ENCODE data around the gene SLCO2A1. TPM values are rescaled to one million over a fixed set of nuclear protein-coding genes. Genes with fewer than 3 reads are reported as not detected.
A peak's percentile ranks its signal among the peaks of the same experiment; 100 is the strongest.

The SLCO2A1 gene
- total RNA-seq, 2 donors from 2014 or later, result 7.0 to 17.5 TPM

GRCh38 chr3:134039161-134039862 is 9.6 kb upstream of the SLCO2A1 start:
- no peak overlapping the region for H3K27ac ChIP-seq
- intact Hi-C loops (cut with DNase I), result no loop called here
- no peak for DNase-seq

GRCh38 chr3:134038716-134039115 is 9.0 kb upstream of the SLCO2A1 start:
- intact Hi-C loops (cut with DNase I), result no loop called here
- H3K4me1 ChIP-seq, result no peaks in the 10 kb centered on the region
- H3K27ac ChIP-seq, result no peak overlapping the region
- no peak for TF ChIP-seq POLR2A (IDR thresholded peaks at IDR 0.05)
- no peak for TF ChIP-seq CTCF (IDR thresholded peaks at IDR 0.05)
- H3K4me3 ChIP-seq, result no peak overlapping the region
- H3K27me3 ChIP-seq, result no peaks in the 10 kb centered on the region
- ATAC-seq, result no peak
- 77 to 83% methylated on average over 8 of the region's 8 CpGs for WGBS, 2 donors
- peaks cover 0 to 4% (median 0%) of the 10 kb centered on the region in 3 donors for H3K9me3 ChIP-seq
- DNase-seq, result no peak
- no peaks in the 10 kb centered on the region for H3K36me3 ChIP-seq (replicated peaks in 1 of 2; ENCODE audit: insufficient read depth in 1 of 2, low read depth in 2 of 2)

More at GRCh38 chr3:134039161-134039862, 9.6 kb upstream of the SLCO2A1 start:
- Histone ChIP-seq H3K36me3 (replicated peaks in 1 of 2; ENCODE audit: insufficient read depth in 1 of 2, low read depth in 2 of 2) (no peaks in the 10 kb centered on the region), H3K27me3 (no peaks in the 10 kb centered on the region), H3K4me3 (no peak overlapping the region), H3K9me3 (peaks cover 0 to 4% (median 0%) of the 10 kb centered on the region in 3 donors), H3K4me1 (no peaks in the 10 kb centered on the region)
- WGBS, 2 donors, result 75 to 86% methylated on average over 5 to 8 of the region's 8 CpGs
- peak; percentile 24 for ATAC-seq
- TF ChIP-seq CTCF (IDR thresholded peaks at IDR 0.05) (peak in 1 of 7 experiments; percentile 14), POLR2A (IDR thresholded peaks at IDR 0.05) (no peak)

- Histone ChIP-seq H3K36me3 (replicated peaks in 1 of 2; ENCODE audit: insufficient read depth in 1 of 2, low read depth in 2 of 2) (no peaks in the 10 kb centered on the region), H3K4me3 (no peak overlapping the region), H3K27ac (no peak overlapping the region), H3K9me3 (peaks cover 0 to 2% (median 0%) of the 10 kb centered on the region in 3 donors), H3K4me1 (no peaks in the 10 kb centered on the region), H3K27me3 (no peaks in the 10 kb centered on the region)
- DNase-seq (no peak), ATAC-seq (no peak)
- WGBS, 2 donors, result 71 to 77% methylated on average over 8 to 10 of the region's 10 CpGs
- TF ChIP-seq POLR2A (IDR thresholded peaks at IDR 0.05), result no peak
- TF ChIP-seq CTCF (IDR thresholded peaks at IDR 0.05), result no peak
- intact Hi-C loops (cut with DNase I), result no loop called here
Observed at GRCh38 chr3:134038071-134038491, 8.4 kb upstream of the SLCO2A1 start.

GRCh38 chr3:134037168-134037567 is 7.4 kb upstream of the SLCO2A1 start:
- no peaks in the 10 kb centered on the region for H3K9me3 ChIP-seq
- no peak for DNase-seq
- H3K4me3 ChIP-seq, result no peak overlapping the region
- no peaks in the 10 kb centered on the region for H3K27me3 ChIP-seq
- 78 to 92% methylated on average over 2 to 5 of the region's 5 CpGs for WGBS, 2 donors
- intact Hi-C loops (cut with DNase I), result no loop called here
- TF ChIP-seq POLR2A (IDR thresholded peaks at IDR 0.05), result no peak
- no peak for TF ChIP-seq CTCF (IDR thresholded peaks at IDR 0.05)
- no peaks in the 10 kb centered on the region for H3K4me1 ChIP-seq
- ATAC-seq, result no peak
- H3K27ac ChIP-seq, result no peak overlapping the region
- H3K36me3 ChIP-seq (replicated peaks in 1 of 2; ENCODE audit: insufficient read depth in 1 of 2, low read depth in 2 of 2), result no peaks in the 10 kb centered on the region

GRCh38 chr3:134036291-134036690 is 6.6 kb upstream of the SLCO2A1 start:
- no peaks in the 10 kb centered on the region for H3K9me3 ChIP-seq
- ATAC-seq (no peak), DNase-seq (no peak)
- H3K27ac ChIP-seq, result no peak overlapping the region
- H3K27me3 ChIP-seq, result no peaks in the 10 kb centered on the region
- H3K36me3 ChIP-seq (replicated peaks in 1 of 2; ENCODE audit: insufficient read depth in 1 of 2, low read depth in 2 of 2), result no peaks in the 10 kb centered on the region
- WGBS, 2 donors, result 80 to 88% methylated on average over 4 to 5 of the region's 5 CpGs
- intact Hi-C loops (cut with DNase I), result no loop called here
- TF ChIP-seq POLR2A (IDR thresholded peaks at IDR 0.05) (no peak), CTCF (IDR thresholded peaks at IDR 0.05) (no peak)
- H3K4me1 ChIP-seq, result no peaks in the 10 kb centered on the region
- H3K4me3 ChIP-seq, result no peak overlapping the region

Data from body of pancreas (tissue), 4 donors.